ENCODE data around the gene FHOD1. TPM values are rescaled to one million over a fixed set of nuclear protein-coding genes. Genes with fewer than 3 reads are reported as not detected.

Gene FHOD1
- total and polyA plus RNA-seq, 2 of the 13 experiments (the other 11 are each of a cell fraction or from before 2014, with no cell fraction given), result 20.0 to 20.8 TPM

GRCh38 chr16:67199011-67199807 lies 48.1 kb downstream of the FHOD1 start, which contains the start of gene ELMO3 (continued):
- TF ChIP-seq ZGPAT (CRISPR knock-in tag; IDR thresholded peaks at IDR 0.05), result no peak
- TF ChIP-seq KDM2A (CRISPR knock-in tag; IDR thresholded peaks at IDR 0.05; ENCODE audit: borderline replicate concordance, low read depth), result 0 out of 2 replicates have a peak, but pooled peaks have one; percentile 3
- no peak for TF ChIP-seq ATF6 (CRISPR knock-in tag; conservative IDR thresholded peaks at IDR 0.05)
- no peak for TF ChIP-seq ZNF564 (CRISPR knock-in tag; IDR thresholded peaks at IDR 0.05)
- peak; percentile 12; the same call in 1 of the 2 replicates for TF ChIP-seq ZNF768 (CRISPR knock-in tag; IDR thresholded peaks at IDR 0.05)
- TF ChIP-seq SALL1 (CRISPR knock-in tag; IDR thresholded peaks at IDR 0.05), result no peak
- TF ChIP-seq ZNF704 (CRISPR knock-in tag; IDR thresholded peaks at IDR 0.05; ENCODE audit: borderline replicate concordance), result no peak
- TF ChIP-seq ARID2 (CRISPR knock-in tag; IDR thresholded peaks at IDR 0.05; ENCODE audit: borderline replicate concordance), result no peak
- TF ChIP-seq SP4 (CRISPR knock-in tag; IDR thresholded peaks at IDR 0.05), result no peak
- no peak for TF ChIP-seq ZBTB14 (CRISPR knock-in tag; IDR thresholded peaks at IDR 0.05)
- TF ChIP-seq GFI1 (CRISPR knock-in tag; IDR thresholded peaks at IDR 0.05; ENCODE audit: borderline replicate concordance), result no peak
- peak; percentile 85 for TF ChIP-seq RBFOX2 (IDR thresholded peaks at IDR 0.05; ENCODE audit: low read depth, low read length)
- TF ChIP-seq ZNF207 (IDR thresholded peaks at IDR 0.05; ENCODE audit: borderline replicate concordance), result no peak
- TF ChIP-seq ZBTB34 (CRISPR knock-in tag; IDR thresholded peaks at IDR 0.05), result no peak
- no peak for TF ChIP-seq ZNF550 (CRISPR knock-in tag; IDR thresholded peaks at IDR 0.05; ENCODE audit: borderline replicate concordance)
- no peak for TF ChIP-seq DPF2 (CRISPR knock-in tag; IDR thresholded peaks at IDR 0.05; ENCODE audit: borderline replicate concordance, low read depth)
- TF ChIP-seq TIGD3 (CRISPR knock-in tag; IDR thresholded peaks at IDR 0.05; ENCODE audit: borderline replicate concordance), result no peak
- no peak for TF ChIP-seq ZNF331 (CRISPR knock-in tag; IDR thresholded peaks at IDR 0.05)
- TF ChIP-seq SMARCE1 (IDR thresholded peaks at IDR 0.05; ENCODE audit: borderline replicate concordance), result no peak
- no peak for TF ChIP-seq CHD2 (IDR thresholded peaks at IDR 0.05; ENCODE audit: low read depth, low read length)
- TF ChIP-seq SNRNP70 (IDR thresholded peaks at IDR 0.05; ENCODE audit: low read depth, low read length), result no peak
